ENCODE data around the gene PKHD1. TPM values are rescaled to one million over a fixed set of nuclear protein-coding genes. Genes with fewer than 3 reads are reported as not detected.

The PKHD1 gene
- total RNA-seq, 1 donor from 2014 or later, result not detected

DNA sequence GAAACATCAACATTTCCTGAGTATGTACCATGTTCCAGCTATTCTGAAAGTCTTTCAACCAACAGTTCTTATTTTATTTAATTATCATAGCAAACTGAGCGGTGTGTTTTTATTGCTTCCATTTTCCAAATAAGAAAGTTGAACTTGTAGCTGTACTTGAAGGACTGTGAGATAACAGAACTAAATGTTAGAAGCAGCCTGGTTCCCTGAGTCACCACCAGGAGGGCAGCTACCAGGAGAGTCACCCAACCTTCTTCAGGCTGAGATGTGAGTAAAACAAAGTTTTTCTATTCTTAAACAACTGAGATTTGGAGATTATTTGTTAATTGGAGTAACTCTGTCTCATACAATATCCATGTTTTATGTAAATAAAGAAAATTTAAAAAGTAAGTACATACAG, 403.4 kb downstream of the PKHD1 start:
- H3K4me3 Mint-ChIP-seq (ENCODE audit: unreplicated experiment), result no peak overlapping the region
- H3K27me3 Mint-ChIP-seq (ENCODE audit: low read depth), result no peaks in the 10 kb centered on the region
- no peak for DNase-seq (ENCODE audit: low spot score)
- TF ChIP-seq, protein P1, sequence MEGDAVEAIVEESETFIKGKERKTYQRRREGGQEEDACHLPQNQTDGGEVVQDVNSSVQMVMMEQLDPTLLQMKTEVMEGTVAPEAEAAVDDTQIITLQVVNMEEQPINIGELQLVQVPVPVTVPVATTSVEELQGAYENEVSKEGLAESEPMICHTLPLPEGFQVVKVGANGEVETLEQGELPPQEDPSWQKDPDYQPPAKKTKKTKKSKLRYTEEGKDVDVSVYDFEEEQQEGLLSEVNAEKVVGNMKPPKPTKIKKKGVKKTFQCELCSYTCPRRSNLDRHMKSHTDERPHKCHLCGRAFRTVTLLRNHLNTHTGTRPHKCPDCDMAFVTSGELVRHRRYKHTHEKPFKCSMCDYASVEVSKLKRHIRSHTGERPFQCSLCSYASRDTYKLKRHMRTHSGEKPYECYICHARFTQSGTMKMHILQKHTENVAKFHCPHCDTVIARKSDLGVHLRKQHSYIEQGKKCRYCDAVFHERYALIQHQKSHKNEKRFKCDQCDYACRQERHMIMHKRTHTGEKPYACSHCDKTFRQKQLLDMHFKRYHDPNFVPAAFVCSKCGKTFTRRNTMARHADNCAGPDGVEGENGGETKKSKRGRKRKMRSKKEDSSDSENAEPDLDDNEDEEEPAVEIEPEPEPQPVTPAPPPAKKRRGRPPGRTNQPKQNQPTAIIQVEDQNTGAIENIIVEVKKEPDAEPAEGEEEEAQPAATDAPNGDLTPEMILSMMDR (IDR thresholded peaks at IDR 0.05), result peak; percentile 42
- H3K36me3 Mint-ChIP-seq (ENCODE audit: low read depth), result no peaks in the 10 kb centered on the region
- H3K27ac Mint-ChIP-seq (ENCODE audit: unreplicated experiment), result no peak overlapping the region
- peaks cover 20% of the 10 kb centered on the region for H3K4me1 Mint-ChIP-seq (ENCODE audit: low read depth)
- H3K9me3 Mint-ChIP-seq (ENCODE audit: low read depth), result peaks cover 5% of the 10 kb centered on the region

GRCh38 chr6:51678905-51679620, 408.4 kb downstream of the PKHD1 start:
- H3K4me3 Mint-ChIP-seq (ENCODE audit: unreplicated experiment), result no peak overlapping the region
- H3K27ac Mint-ChIP-seq (ENCODE audit: unreplicated experiment), result peak overlapping the region; percentile 49
- H3K36me3 Mint-ChIP-seq (ENCODE audit: low read depth), result no peaks in the 10 kb centered on the region
- DNase-seq (ENCODE audit: low spot score), result no peak
- H3K27me3 Mint-ChIP-seq (ENCODE audit: low read depth), result no peaks in the 10 kb centered on the region
- peaks cover 4% of the 10 kb centered on the region for H3K9me3 Mint-ChIP-seq (ENCODE audit: low read depth)
- peaks cover 12% of the 10 kb centered on the region for H3K4me1 Mint-ChIP-seq (ENCODE audit: low read depth)
- TF ChIP-seq, protein P1 (IDR thresholded peaks at IDR 0.05), result no peak

DNA sequence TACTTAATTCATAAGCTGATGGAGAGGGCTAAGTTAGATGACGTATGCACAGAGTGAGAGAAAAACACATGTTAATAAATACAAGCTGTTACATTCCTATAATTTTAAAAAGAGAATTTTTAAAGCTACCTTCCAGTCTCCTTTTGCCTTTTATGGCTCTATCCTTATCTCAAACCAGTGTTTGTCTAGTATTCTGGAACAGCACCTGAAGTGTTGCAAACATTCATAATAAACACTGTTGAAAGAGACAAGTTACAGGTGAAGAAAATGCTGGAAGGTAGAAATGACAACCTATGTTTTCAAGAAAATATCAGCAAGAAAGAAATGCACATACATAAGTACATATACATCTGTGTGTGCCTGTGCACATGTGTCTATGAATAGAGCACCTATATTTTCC, 409.1 kb downstream of the PKHD1 start:
- no peaks in the 10 kb centered on the region for H3K27me3 Mint-ChIP-seq (ENCODE audit: low read depth)
- H3K36me3 Mint-ChIP-seq (ENCODE audit: low read depth), result no peaks in the 10 kb centered on the region
- peaks cover 11% of the 10 kb centered on the region for H3K4me1 Mint-ChIP-seq (ENCODE audit: low read depth)
- DNase-seq (ENCODE audit: low spot score), result no peak
- no peak overlapping the region for H3K27ac Mint-ChIP-seq (ENCODE audit: unreplicated experiment)
- TF ChIP-seq, protein P1 (IDR thresholded peaks at IDR 0.05), result no peak
- H3K4me3 Mint-ChIP-seq (ENCODE audit: unreplicated experiment), result no peak overlapping the region
- H3K9me3 Mint-ChIP-seq (ENCODE audit: low read depth), result no peaks in the 10 kb centered on the region

- peaks cover 11% of the 10 kb centered on the region for H3K4me1 Mint-ChIP-seq (ENCODE audit: low read depth)
- DNase-seq (ENCODE audit: low spot score), result no peak
- no peak overlapping the region for H3K4me3 Mint-ChIP-seq (ENCODE audit: unreplicated experiment)
- no peaks in the 10 kb centered on the region for H3K36me3 Mint-ChIP-seq (ENCODE audit: low read depth)
- no peak overlapping the region for H3K27ac Mint-ChIP-seq (ENCODE audit: unreplicated experiment)
- H3K27me3 Mint-ChIP-seq (ENCODE audit: low read depth), result no peaks in the 10 kb centered on the region
- no peaks in the 10 kb centered on the region for H3K9me3 Mint-ChIP-seq (ENCODE audit: low read depth)
- TF ChIP-seq, protein P1 (IDR thresholded peaks at IDR 0.05), result no peak
Observed at GRCh38 chr6:51675922-51676275, 411.5 kb downstream of the PKHD1 start.

- no peak overlapping the region for H3K27ac Mint-ChIP-seq (ENCODE audit: unreplicated experiment)
- H3K27me3 Mint-ChIP-seq (ENCODE audit: low read depth), result no peaks in the 10 kb centered on the region
- no peak overlapping the region for H3K4me3 Mint-ChIP-seq (ENCODE audit: unreplicated experiment)
- TF ChIP-seq, protein P1 (IDR thresholded peaks at IDR 0.05), result no peak
- H3K36me3 Mint-ChIP-seq (ENCODE audit: low read depth), result no peaks in the 10 kb centered on the region
- H3K4me1 Mint-ChIP-seq (ENCODE audit: low read depth), result peaks cover 11% of the 10 kb centered on the region
- H3K9me3 Mint-ChIP-seq (ENCODE audit: low read depth), result no peaks in the 10 kb centered on the region
- DNase-seq (ENCODE audit: low spot score), result no peak
Observed at GRCh38 chr6:51675020-51675921, 412.1 kb downstream of the PKHD1 start.
